Muscle of arm (tissue), 12 donors: Measurements from ENCODE around the gene PEAR1. TPM values are rescaled to one million over a fixed set of nuclear protein-coding genes. Genes with fewer than 3 reads are reported as not detected.

ENCODE experiments used
- DNase-seq: peaks from one replicate; pipeline ENCODE4 v3.0.0-alpha.2; 2013
- polyA plus RNA-seq, 12 donors: library from polyadenylated mRNA; unstranded; fragments of 120-200 nt; gene quantifications; one replicate each; pipeline ENCODE4 v1.2.1, GENCODE V29; 2013; ENCODE audit not compliant: insufficient read length in 12 of 12

Gene PEAR1
- polyA plus RNA-seq, 12 donors = 14.7 to 37.8 (median 23.3) TPM; not detected in 1

GRCh38 chr1:156859523-156860112 is 33.9 kb upstream of the PEAR1 start:
- DNase-seq = peak; percentile 23

DNA sequence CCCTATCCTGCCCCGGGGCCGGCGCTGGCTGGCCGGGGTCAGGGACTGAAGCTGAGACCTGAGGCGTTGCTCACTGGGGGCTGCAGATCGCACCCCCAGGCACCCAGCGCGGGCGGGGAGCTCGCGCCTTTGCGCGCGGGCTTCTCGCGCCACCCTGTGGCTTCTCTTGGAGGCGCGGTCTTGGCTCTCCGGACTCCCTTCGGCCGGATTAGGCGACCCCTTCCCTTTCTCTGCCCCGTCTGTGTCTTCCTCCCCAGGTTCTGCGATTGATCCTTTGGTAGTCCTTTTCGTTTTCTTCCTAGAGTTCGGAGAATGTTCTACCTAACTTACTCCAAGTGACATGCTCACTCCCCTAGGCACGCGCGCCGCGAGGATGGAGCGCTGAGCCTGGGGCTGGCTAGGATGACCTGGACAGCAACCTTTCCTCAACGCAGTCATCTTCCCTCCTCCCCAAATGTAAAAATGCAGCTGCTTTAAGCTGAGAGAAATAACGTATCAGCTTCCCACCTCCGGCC is 33.3 kb upstream of the PEAR1 start:
- peak; percentile 56 for DNase-seq

DNA sequence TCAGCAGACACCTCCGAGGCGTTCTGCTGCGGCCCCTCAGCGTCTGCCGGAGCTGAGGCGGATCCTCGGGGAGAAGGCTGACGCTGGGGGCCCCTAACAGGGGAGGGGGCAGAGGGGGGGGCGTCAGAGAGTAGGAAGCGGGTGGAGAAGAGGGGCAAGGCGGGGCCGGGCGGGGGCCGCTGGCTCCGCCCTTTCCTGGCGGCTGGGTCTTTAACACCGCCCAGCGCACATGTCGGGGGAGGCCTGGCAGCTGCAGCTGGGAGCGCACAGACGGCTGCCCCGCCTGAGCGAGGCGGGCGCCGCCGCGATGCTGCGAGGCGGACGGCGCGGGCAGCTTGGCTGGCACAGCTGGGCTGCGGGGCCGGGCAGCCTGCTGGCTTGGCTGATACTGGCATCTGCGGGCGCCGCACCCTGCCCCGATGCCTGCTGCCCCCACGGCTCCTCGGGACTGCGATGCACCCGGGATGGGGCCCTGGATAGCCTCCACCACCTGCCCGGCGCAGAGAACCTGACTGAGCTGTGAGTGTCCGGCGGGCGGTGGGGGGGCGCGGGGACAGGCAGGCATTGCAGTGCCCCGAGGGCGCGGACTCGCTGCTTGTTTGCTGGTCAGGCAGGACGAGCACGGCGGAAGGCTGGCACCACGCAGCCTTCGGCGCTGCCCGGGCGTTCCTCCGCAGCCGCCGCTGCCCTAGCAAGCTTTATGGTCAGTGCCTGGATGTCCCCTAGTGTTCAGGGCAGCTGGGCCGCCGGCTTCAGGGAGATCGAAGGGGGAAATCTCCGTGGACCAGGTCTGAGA is 32.7 kb upstream of the PEAR1 start, which contains the start of gene NTRK1:
Gene NTRK1, plus strand, starts transcription at position 238 of the 796 bp plus-strand sequence. Its CDS starts 70 bp downstream, at position 308.
- DNase-seq = peak; percentile 33

- no peak for DNase-seq
Measured at GRCh38 chr1:156862584-156862983, 30.9 kb upstream of the PEAR1 start.

DNA sequence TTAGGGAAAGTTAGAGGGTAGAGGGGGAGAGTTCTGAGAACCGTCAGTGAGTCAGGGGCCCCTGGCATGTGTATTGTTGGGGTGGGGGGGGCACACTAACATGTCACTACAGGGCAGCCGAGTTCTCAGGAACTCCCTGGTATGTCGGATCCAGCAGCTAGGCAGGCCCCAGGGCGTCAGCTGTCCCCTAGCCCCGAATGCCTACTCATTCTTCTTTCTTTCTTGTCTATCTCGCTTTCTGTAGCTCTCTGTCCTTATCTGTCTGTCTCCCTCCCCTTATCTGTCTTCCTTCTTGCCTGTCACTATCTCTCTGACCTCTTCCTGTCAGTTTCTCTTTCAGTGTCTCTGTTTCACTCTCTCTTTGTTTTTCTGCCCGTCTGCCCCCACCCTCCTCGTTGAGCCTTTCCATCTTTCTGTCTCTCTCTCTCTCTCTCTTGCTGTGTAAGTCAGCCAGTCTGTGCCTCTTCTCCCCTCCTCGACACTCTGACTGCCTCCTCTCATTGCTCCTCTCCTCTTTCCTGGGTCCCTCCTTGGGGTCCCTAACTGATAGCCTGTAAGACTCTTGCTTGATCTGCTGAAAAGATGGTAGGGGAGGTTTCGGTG is 30.4 kb upstream of the PEAR1 start:
- DNase-seq = no peak

- DNase-seq = no peak
Measured at GRCh38 chr1:156863631-156864030, 29.9 kb upstream of the PEAR1 start.

DNA sequence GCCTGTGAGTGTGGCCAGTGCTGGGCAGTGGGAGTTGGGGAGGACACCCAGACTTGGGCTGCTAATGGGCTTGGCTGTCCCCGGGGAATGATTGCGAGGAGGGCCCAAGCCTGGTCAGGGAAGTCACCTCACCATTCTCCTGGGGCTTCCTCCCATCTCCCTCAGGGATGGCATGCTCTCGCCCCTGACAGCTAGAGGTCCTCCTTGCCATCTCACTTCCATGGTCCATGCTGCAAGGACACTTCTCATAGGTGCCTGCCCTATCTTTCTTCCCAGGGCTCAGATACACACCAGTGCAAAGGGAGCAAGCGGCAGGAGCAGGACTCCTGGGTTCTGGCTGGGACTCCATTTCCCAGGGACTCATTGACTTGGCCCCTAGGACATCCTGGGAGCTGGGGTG is 28.7 kb upstream of the PEAR1 start:
- DNase-seq = no peak

- no peak for DNase-seq
Measured at GRCh38 chr1:156865258-156865657, 28.3 kb upstream of the PEAR1 start.

GRCh38 chr1:156865865-156866248 is 27.7 kb upstream of the PEAR1 start:
- no peak for DNase-seq

- DNase-seq = no peak
Measured at GRCh38 chr1:156866249-156866909, 27.1 kb upstream of the PEAR1 start.

GRCh38 chr1:156868341-156868740 is 25.2 kb upstream of the PEAR1 start:
- no peak for DNase-seq

- DNase-seq = no peak
Measured at GRCh38 chr1:156869455-156869854, 24.1 kb upstream of the PEAR1 start.

- no peak for DNase-seq
Measured at GRCh38 chr1:156873659-156874058, 19.9 kb upstream of the PEAR1 start.

DNA sequence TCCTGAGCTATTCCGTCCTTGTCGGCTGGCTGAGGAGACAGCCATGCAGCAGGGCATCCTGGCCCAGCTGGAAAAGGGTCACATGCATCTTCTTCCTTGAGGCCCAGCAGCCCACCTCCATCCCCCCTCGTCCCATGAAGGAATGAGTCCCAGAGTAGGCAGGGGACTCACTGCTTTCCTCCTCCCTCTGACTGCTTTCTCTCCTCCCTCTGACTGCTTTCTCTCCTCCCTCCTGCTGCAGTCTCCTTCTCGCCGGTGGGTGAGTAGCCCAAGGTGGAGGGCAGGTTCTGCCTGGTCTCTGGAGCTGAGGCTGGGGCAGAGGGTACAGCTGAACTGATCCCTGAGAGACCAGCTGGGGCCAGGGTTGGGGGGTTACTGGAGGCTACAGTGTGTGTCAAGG is 19.4 kb upstream of the PEAR1 start:
- no peak for DNase-seq

- DNase-seq = no peak
Measured at GRCh38 chr1:156874572-156875340, 18.8 kb upstream of the PEAR1 start.

- DNase-seq = no peak
Measured at GRCh38 chr1:156875341-156875615, 18.2 kb upstream of the PEAR1 start.

GRCh38 chr1:156876281-156876680 is 17.2 kb upstream of the PEAR1 start:
- DNase-seq = no peak

- no peak for DNase-seq
Measured at GRCh38 chr1:156877433-156878170, 15.9 kb upstream of the PEAR1 start.

DNA sequence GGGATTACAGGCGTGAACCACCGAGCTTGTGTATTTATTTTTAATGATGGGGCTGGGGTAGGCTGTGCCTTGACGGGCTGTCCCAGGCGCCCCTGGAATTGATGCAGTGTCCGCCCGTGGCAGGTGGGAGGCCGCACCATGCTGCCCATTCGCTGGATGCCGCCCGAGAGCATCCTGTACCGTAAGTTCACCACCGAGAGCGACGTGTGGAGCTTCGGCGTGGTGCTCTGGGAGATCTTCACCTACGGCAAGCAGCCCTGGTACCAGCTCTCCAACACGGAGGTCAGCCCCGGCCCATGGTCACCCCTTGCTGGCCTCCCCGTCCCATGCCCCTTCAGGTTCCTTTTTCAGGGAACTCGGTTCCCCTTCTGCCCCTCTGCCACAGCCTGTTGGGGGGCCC is 13.6 kb upstream of the PEAR1 start:
- DNase-seq = no peak

DNA sequence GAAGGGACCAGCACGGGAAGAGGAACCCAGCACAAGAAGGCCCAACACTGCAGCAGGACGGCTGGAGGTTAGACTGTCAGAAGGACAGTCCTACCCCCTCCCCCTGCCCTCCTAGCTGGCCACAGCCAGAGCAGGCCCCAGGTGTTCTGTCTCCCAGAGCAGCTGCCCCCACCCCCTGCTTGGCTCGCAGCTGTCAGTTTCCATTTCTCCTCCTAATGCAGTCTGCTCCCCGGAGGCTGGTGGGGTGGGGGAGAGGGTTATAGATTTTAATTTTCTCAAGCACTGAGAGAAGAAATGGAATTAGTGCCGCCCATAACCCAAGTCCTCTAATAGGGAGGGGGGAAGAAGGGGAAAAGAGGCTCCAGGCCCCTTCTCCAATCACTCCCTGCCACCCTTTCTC is 13.0 kb upstream of the PEAR1 start:
- no peak for DNase-seq

DNA sequence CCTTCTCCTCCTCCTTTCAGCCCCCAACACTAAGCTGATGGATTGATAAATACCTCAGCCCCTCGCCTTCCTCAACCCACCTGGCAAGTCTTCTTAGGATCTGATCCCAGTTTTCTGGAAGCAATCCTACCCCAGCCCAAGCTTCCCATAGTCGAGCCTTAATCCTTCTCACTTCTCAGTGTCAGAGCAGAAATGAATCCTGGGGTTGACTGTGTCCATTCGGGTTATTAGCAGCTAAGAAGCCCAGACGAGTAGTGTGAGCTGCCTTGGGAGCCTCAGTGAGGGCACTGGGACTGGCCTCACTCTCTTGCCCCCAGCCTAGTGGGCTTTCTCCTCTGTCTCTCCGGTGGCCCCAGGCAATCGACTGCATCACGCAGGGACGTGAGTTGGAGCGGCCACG is 12.4 kb upstream of the PEAR1 start:
- DNase-seq = no peak
